DOHH2 (cell line): ENCODE data around the gene ALS2.

Experiments used
- H3F3A ChIP-seq: fragments of 200-600 bp; sonication (generic), shearing (Covaris generic); 2 replicates; pipeline ENCODE4 v1.6.0; 2016; ENCODE audit warnings: antibody characterized with exemption, mild to moderate bottlenecking; ENCODE audit not compliant: control insufficient read depth, insufficient read depth
- H3K27ac ChIP-seq: fragments of 200-600 bp; sonication (generic); 2 replicates; pipeline ENCODE4 v1.5.1; 2014; ENCODE audit warnings: low read depth, mild to moderate bottlenecking, low read length, moderate library complexity
- H3K27me3 ChIP-seq: fragments of 200-600 bp; sonication (generic); 2 replicates; pipeline ENCODE4 v1.6.1; 2014; ENCODE audit warnings: mild to moderate bottlenecking, low read length, mixed read lengths; ENCODE audit not compliant: control insufficient read depth
- H3K36me3 ChIP-seq: fragments of 200-600 bp; sonication (generic); 2 replicates; pipeline ENCODE4 v1.6.1; 2014; ENCODE audit warnings: mild to moderate bottlenecking, low read length, moderate library complexity, mixed read lengths; ENCODE audit not compliant: control insufficient read depth
- H3K4me1 ChIP-seq: fragments of 200-600 bp; sonication (generic); 2 replicates; pipeline ENCODE4 v1.6.1; 2014; ENCODE audit warnings: mild to moderate bottlenecking, low read length, mixed read lengths; ENCODE audit not compliant: control insufficient read depth
- H3K4me2 ChIP-seq: fragments of 200-600 bp; sonication (generic); 2 replicates; pipeline ENCODE4 v1.6.0; 2014; ENCODE audit warnings: mild to moderate bottlenecking, low read length, moderate library complexity
- H3K4me3 ChIP-seq: fragments of 200-600 bp; sonication (generic); 2 replicates; pipeline ENCODE4 v1.5.1; 2014; ENCODE audit warnings: mild to moderate bottlenecking, low read length, mixed read lengths
- H3K79me2 ChIP-seq: fragments of 200-600 bp; sonication (generic); 2 replicates; pipeline ENCODE4 v1.6.1; 2014; ENCODE audit warnings: mild to moderate bottlenecking, low read length, mixed read lengths; ENCODE audit not compliant: control insufficient read depth
- H3K9me2 ChIP-seq: fragments of 200-600 bp; sonication (generic); replicated peaks from 2 replicates; pipeline ENCODE4 v1.6.1; 2014; ENCODE audit warnings: mild to moderate bottlenecking, low read length, mixed read lengths; ENCODE audit not compliant: control insufficient read depth
- H3K9me3 ChIP-seq: fragments of 200-600 bp; sonication (generic); 2 replicates; pipeline ENCODE4 v1.6.1; 2014; ENCODE audit warnings: antibody characterized with exemption, low read length, mixed read lengths; ENCODE audit not compliant: control insufficient read depth, insufficient read depth
- H4K20me1 ChIP-seq: fragments of 200-600 bp; sonication (generic); 2 replicates; pipeline ENCODE4 v1.6.0; 2014; ENCODE audit warnings: low read depth, mild to moderate bottlenecking, antibody characterized with exemption, low read length, moderate library complexity; ENCODE audit not compliant: control insufficient read depth, insufficient read depth
- EZH2phosphoT487 ChIP-seq: fragments of 200-600 bp; sonication (generic); IDR thresholded peaks from 2 replicates; pipeline ENCODE4 v1.6.1; 2017; ENCODE audit warnings: borderline replicate concordance, mild to moderate bottlenecking, antibody characterized with exemption, low read length, moderate library complexity, mixed read lengths
- TF ChIP-seq, protein P1 (sequence below): fragments of 200-600 bp; sonication (generic); IDR thresholded peaks from one replicate; pipeline ENCODE4 v1.5.1; 2014; ENCODE audit warnings: antibody characterized with exemption, mild to moderate bottlenecking, low read depth, low read length; ENCODE audit not compliant: poor library complexity, severe bottlenecking

Gene ALS2

GRCh38 chr2:201790989-201791388, 10.3 kb upstream of the ALS2 start:
- H4K20me1 ChIP-seq = no peaks in the 10 kb centered on the region
- no peaks in the 10 kb centered on the region for H3K79me2 ChIP-seq
- TF ChIP-seq, protein P1, sequence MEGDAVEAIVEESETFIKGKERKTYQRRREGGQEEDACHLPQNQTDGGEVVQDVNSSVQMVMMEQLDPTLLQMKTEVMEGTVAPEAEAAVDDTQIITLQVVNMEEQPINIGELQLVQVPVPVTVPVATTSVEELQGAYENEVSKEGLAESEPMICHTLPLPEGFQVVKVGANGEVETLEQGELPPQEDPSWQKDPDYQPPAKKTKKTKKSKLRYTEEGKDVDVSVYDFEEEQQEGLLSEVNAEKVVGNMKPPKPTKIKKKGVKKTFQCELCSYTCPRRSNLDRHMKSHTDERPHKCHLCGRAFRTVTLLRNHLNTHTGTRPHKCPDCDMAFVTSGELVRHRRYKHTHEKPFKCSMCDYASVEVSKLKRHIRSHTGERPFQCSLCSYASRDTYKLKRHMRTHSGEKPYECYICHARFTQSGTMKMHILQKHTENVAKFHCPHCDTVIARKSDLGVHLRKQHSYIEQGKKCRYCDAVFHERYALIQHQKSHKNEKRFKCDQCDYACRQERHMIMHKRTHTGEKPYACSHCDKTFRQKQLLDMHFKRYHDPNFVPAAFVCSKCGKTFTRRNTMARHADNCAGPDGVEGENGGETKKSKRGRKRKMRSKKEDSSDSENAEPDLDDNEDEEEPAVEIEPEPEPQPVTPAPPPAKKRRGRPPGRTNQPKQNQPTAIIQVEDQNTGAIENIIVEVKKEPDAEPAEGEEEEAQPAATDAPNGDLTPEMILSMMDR = no peak
- TF ChIP-seq EZH2phosphoT487 = no peak
- no peaks in the 10 kb centered on the region for H3K9me3 ChIP-seq
- H3K4me1 ChIP-seq = 0 out of 2 replicates have a peak, but pooled peaks cover 1% of the 10 kb centered on the region
- no peaks in the 10 kb centered on the region for H3K36me3 ChIP-seq
- H3K27me3 ChIP-seq = peaks cover 4% of the 10 kb centered on the region
- H3K9me2 ChIP-seq = no peaks in the 10 kb centered on the region
- H3K4me3 ChIP-seq = no peak overlapping the region
- H3F3A ChIP-seq = no peaks in the 10 kb centered on the region
- no peak overlapping the region for H3K4me2 ChIP-seq
- no peak overlapping the region for H3K27ac ChIP-seq

- Histone ChIP-seq H3K27me3 (peaks cover 4% of the 10 kb centered on the region), H3K27ac (no peak overlapping the region), H3K4me2 (no peak overlapping the region), H3K9me2 (no peaks in the 10 kb centered on the region), H3K4me3 (no peak overlapping the region), H3K9me3 (no peaks in the 10 kb centered on the region), H3F3A (no peaks in the 10 kb centered on the region), H4K20me1 (no peaks in the 10 kb centered on the region), H3K4me1 (no peaks in the 10 kb centered on the region), H3K36me3 (no peaks in the 10 kb centered on the region), H3K79me2 (no peaks in the 10 kb centered on the region)
- TF ChIP-seq, protein P1 = no peak
- no peak for TF ChIP-seq EZH2phosphoT487
These were observed 9.6 kb upstream of the ALS2 start for GRCh38 chr2:201790291-201790690.

DNA sequence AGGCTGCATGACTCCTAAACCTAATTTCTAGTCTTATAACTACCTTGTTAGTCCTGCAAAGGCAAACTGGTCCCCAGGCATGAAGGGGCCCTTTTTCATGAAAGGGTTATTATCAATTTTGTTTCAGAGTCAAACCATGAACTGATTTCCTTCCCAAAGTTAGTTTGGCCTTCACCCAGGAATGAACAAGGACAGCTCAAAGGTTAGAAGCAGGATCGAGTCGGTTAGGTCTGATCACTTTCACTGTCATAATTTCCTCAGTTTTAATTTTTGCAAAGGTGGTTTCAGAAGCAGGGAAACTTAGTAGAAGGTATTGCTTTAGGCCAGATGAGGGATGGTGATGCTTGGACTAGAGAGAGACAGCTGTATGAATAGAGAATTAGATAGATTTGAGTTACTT, 8.7 kb upstream of the ALS2 start:
- no peak overlapping the region for H3K4me2 ChIP-seq
- H3K36me3 ChIP-seq = no peaks in the 10 kb centered on the region
- no peaks in the 10 kb centered on the region for H3K79me2 ChIP-seq
- H3K9me3 ChIP-seq = no peaks in the 10 kb centered on the region
- H3K9me2 ChIP-seq = no peaks in the 10 kb centered on the region
- H3K4me1 ChIP-seq = no peaks in the 10 kb centered on the region
- H3F3A ChIP-seq = no peaks in the 10 kb centered on the region
- no peaks in the 10 kb centered on the region for H4K20me1 ChIP-seq
- no peak overlapping the region for H3K4me3 ChIP-seq
- H3K27ac ChIP-seq = no peak overlapping the region
- no peak for TF ChIP-seq EZH2phosphoT487
- TF ChIP-seq, protein P1 = no peak
- peaks cover 4% of the 10 kb centered on the region for H3K27me3 ChIP-seq

GRCh38 chr2:201788371-201788770, 7.6 kb upstream of the ALS2 start:
- H3K27ac ChIP-seq = no peak overlapping the region
- H4K20me1 ChIP-seq = no peaks in the 10 kb centered on the region
- no peak overlapping the region for H3K4me3 ChIP-seq
- no peak for TF ChIP-seq EZH2phosphoT487
- TF ChIP-seq, protein P1 = no peak
- H3K4me1 ChIP-seq = no peaks in the 10 kb centered on the region
- H3K4me2 ChIP-seq = no peak overlapping the region
- H3K27me3 ChIP-seq = peaks cover 4% of the 10 kb centered on the region
- no peaks in the 10 kb centered on the region for H3K9me2 ChIP-seq
- no peaks in the 10 kb centered on the region for H3F3A ChIP-seq
- H3K79me2 ChIP-seq = no peaks in the 10 kb centered on the region
- H3K36me3 ChIP-seq = no peaks in the 10 kb centered on the region
- H3K9me3 ChIP-seq = no peaks in the 10 kb centered on the region
